DMS 273 (cell line): ENCODE results near the gene AMMECR1.
"Not testable (repeated sequence)": the region's sequence is repeated elsewhere in the genome, so short reads cannot be mapped to it uniquely, and the experiment has no call there.

Experiments
- DNase-seq: peaks from one replicate; lab custom pipeline; 2025; ENCODE audit not compliant: unreplicated experiment; lab: John Stamatoyannopoulos, UW

The AMMECR1 gene

DNA sequence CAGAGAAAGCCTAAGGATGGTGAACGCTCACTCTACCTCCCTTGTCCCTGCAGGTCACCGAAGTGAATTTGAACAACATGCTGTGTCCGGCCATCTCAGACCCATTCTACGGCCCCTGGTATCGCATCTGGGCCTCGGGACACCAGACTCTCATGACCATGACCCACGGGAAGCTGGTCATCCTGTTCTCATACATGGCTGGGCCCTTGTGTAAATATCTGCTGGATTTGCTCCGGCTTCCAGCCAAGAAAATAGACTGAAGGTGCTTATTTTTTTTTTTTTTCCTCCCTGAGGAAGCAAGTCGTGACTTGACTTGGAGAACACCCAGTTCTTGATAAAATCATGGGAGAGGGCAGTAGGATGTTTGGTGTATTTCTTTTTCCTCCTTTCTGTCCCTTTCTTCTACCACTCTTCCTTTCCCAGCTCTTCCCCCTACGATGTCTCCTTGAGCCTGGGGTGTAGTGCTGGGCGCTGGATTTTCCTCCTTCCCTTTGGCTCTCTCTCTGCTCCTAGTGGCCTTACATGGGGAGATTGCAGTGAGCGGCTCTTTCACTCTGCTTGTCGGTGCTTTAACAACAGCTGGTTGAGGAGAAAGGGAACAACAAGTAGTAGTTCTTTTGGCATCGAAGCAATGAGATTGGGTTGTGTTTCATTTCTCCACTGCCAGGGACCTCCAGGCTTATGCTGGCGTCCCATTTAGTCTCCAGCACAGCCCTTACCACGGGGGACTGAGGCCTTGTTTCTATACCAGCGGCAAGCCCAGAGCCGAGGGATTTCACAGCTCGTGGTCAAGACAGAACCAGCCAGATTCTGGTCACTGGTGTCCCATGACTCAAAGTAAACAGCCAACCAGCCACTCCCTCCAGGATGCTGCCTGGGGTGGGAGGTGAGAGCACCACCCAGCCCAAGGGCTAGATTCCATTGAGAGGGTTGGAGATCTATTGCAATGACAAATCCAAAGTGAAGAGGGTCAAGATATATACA is 144.4 kb downstream of the AMMECR1 start:
- no peak for DNase-seq

- no peak for DNase-seq
Measured at GRCh38 chrX:110172215-110172614, 145.7 kb downstream of the AMMECR1 start.

- DNase-seq: no peak
Measured at GRCh38 chrX:110171442-110171841, 146.4 kb downstream of the AMMECR1 start.

DNA sequence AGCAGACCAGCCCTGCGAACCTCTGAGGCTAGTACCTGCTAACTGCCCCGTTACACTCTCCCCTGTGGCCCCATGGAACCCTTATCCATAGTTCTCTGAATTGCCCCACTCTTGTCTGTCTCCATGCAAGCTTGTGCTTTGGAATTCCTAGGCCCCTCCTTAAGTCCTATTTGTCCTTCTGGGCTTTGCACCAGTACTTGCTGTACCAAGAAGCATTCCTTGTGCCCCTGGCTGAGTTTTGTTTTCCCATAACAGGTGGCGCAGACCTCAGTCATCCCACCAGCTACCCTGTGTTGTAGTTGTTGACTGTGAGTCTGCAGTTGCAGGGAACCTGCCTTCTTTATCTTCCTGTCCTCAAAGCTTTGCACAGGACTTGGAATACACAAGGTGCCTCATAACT is 147.9 kb downstream of the AMMECR1 start:
- DNase-seq: no peak

GRCh38 chrX:110168585-110168984 is 149.3 kb downstream of the AMMECR1 start:
- no peak for DNase-seq

- DNase-seq: peak; percentile 72
Measured at GRCh38 chrX:110167952-110168451, 149.9 kb downstream of the AMMECR1 start.

- DNase-seq: no peak
Measured at GRCh38 chrX:110163488-110163887, 154.4 kb downstream of the AMMECR1 start.

- DNase-seq: no peak
Measured at GRCh38 chrX:110162867-110163266, 155.0 kb downstream of the AMMECR1 start.

DNA sequence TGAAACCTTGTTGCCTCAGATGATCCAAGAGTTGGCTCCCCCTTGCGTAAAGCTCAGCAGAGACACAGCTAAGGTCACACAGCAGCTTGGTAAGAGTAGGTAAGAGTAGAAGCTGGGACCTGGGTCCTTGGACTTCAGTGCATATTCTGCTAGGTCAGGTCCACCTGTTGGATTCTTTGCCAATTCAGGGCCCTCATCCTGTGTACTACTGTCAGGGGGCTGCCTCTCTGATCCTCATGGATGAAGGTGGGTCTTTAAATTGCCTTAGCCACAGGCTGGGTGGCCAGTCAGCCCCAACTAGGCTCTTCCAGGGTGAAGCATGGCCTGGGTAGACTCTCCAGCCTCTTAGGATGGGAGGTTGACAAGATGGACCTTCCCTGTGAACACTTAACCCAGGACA is 155.8 kb downstream of the AMMECR1 start:
- no peak for DNase-seq

GRCh38 chrX:110161361-110161686 is 156.6 kb downstream of the AMMECR1 start:
- DNase-seq: no peak

DNA sequence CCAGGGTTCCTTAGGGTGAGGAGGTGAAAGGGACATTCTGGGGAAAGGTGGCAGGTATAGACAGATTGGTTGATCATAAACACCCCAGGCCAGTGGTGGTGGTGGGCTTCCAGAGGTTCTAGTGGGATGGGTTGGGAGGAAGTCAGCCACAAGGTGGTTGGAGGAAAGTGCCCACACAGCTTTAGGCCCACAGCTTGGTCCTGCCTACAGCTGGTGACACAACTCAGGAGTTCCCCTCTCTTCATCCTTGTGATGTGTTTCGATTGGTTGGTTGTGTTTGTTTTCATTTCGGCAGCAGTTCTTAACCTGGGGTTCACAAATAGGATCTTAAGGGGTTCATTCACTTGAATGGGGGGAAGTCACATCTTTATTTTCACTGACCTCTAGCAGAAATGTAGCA is 158.0 kb downstream of the AMMECR1 start:
- DNase-seq: no peak

DNA sequence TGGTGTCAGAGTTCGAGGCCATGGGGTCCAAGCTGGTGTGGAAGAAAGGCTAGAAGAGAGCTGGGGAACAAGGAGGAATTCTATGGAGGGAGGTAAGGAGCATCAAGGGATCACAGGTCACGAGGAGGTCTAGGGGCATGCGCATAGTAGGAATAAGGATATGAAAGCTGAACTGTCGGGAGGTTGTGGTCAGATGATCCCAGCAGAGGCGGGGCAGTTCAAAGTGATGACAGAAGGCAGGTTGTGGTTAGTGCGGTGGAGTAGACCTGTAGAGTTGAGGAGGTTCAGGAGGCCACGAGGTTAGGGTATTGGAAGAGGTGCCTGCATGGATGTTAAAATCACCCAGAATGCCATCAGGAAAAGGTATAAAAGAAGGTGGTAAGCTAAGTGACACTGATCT is 158.7 kb downstream of the AMMECR1 start:
- no peak for DNase-seq

- DNase-seq: no peak
Measured at GRCh38 chrX:110157444-110157843, 160.4 kb downstream of the AMMECR1 start.

GRCh38 chrX:110156167-110156754 is 161.6 kb downstream of the AMMECR1 start:
- peak; percentile 50 for DNase-seq

DNA sequence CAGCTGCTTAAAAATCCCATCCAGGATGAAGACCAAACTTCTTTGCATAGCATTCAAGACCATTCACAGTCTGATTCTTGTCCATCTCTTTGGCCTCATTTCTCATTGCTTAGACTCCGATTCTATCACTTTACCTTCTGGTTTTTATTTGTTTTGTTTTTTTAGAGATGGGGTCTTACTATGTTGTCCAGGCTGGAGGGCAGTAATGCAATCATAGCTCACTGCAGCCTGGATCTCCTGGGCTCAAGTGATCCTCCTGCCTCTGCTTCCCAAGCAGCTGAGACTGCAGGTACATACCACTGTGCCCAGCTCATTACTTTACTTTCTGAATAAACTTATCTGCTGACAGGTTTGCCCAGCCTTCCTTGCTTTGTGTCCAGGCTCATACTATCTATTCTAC is 162.1 kb downstream of the AMMECR1 start:
- no peak for DNase-seq

DNA sequence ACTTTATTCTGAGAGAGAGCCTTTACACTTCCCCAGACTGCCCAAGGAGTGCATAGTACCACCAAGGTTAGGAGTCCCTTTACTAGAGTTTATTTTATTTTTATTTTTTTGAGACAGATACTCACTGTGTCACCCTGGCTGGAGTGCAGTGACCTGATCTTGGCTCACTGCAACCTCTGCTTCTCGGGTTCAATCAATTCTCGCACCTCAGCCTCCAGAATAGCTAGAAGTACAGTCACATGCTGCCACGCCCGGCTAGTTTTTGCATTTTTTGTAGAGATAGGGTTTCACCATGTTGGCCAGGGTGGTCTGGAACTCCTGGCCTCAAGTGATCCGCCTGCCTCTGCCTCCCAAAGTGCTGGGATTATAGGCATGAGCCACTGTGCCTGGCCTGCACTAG is 163.6 kb downstream of the AMMECR1 start:
- DNase-seq: not testable (repeated sequence)

DNA sequence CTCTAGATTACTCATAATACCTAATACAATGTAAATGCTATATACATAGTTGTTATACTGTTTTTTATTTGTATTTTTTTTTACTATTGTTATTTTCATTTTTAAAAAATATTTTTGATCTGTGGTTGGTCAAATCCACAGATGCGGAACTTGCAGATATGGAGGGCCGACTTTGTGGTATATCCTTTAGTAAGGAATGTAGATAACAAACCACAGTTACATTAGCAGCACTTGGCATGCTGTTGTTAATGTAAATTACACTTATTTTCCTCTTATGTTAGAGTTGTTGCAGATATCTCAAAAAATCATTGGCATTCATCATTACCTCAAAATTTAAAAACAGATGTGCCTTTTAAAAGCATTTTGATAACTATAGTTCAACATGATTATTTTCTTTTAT is 164.0 kb downstream of the AMMECR1 start:
- DNase-seq: no peak

- no peak for DNase-seq
Measured at GRCh38 chrX:110153244-110153643, 164.6 kb downstream of the AMMECR1 start.

GRCh38 chrX:110146521-110146920 is 171.4 kb downstream of the AMMECR1 start:
- peak; percentile 78 for DNase-seq

GRCh38 chrX:110145854-110146253 is 172.0 kb downstream of the AMMECR1 start:
- peak; percentile 38 for DNase-seq

DNA sequence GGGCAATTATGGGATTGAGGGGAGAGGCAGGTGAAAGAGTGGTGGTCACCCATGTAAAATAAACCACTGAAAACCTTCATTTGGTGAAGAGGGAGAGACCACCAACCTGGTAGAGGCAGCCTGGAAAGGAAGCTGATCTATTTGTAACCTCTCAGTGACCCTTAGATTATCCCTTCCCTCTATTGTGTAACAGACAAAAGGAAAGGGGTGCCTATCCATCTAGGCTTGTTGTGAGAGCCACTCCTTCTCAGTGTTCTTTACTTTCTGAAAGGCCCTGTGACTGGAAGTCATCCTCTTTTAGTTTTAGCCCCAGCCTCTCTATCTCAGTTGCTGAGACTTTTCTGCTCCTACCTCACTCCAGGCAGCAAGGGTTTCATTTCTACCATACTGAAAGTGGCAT is 172.6 kb downstream of the AMMECR1 start:
- no peak for DNase-seq
